Panc1 (cell line): Measurements from ENCODE around the gene SHC1. TPM values are rescaled to one million over a fixed set of nuclear protein-coding genes. Genes with fewer than 3 reads are reported as not detected.

ENCODE experiments used
- ATAC-seq: fragments of 200-7000 bp; cut with Tn5 transposase; 2 replicates; pipeline ENCODE4 v1.9.1; 2020; ENCODE audit warnings: mild to moderate bottlenecking, moderate library complexity
- BruUV-seq: library from RNA; stranded (reverse); fragments of 400-500 nt; replicated peaks from 2 replicates; lab custom pipeline; 2021; lab: Mats Ljungman, UMichigan
- CTCF ChIA-PET: fragments of 300-600 bp; sonication (Branson Sonifier 250); formaldehyde crosslinking; loops from one replicate; lab custom pipeline; 2022; ENCODE audit warnings: antibody characterized with exemption; lab: Charles Lee
- POLR2A ChIA-PET: fragments of 300-600 bp; sonication (Branson Sonifier 250); formaldehyde crosslinking; loops from one replicate; lab custom pipeline; 2022; ENCODE audit warnings: antibody characterized with exemption; lab: Charles Lee
- DNase-seq: peaks from one replicate; pipeline ENCODE4 v3.0.0-alpha.2; 2010; ENCODE audit warnings: low read depth, low spot score
- H3K27ac ChIP-seq: 2 replicates; pipeline ENCODE4 v1.5.1; 2011; ENCODE audit warnings: mild to moderate bottlenecking, low read length, inconsistent platforms
- H3K27me3 ChIP-seq: fragments of 200-500 bp; sonication (Bioruptor generic); 2 replicates; pipeline ENCODE4 v1.6.0; 2014; ENCODE audit warnings: low read length, inconsistent platforms; ENCODE audit not compliant: control insufficient read depth, insufficient read depth
- H3K36me3 ChIP-seq: fragments of 200-500 bp; sonication (Bioruptor generic); 2 replicates; pipeline ENCODE4 v1.5.1; 2014; ENCODE audit warnings: inconsistent platforms, mild to moderate bottlenecking, low read length, moderate library complexity; ENCODE audit not compliant: control insufficient read depth, insufficient read depth
- H3K4me1 ChIP-seq: 2 replicates; pipeline ENCODE4 v1.5.1; 2011; ENCODE audit warnings: inconsistent platforms, mild to moderate bottlenecking, low read length, moderate library complexity; ENCODE audit not compliant: control insufficient read depth, insufficient read depth
- H3K4me3 ChIP-seq, 2 experiments: 2 replicates each; pipeline ENCODE4 v1.5.1; 2011 to 2012; ENCODE audit warnings: low read depth in 2 of 2, low read length in 2 of 2, mild to moderate bottlenecking in 2 of 2, inconsistent platforms in 1 of 2, moderate library complexity in 1 of 2
- H3K9me3 ChIP-seq: fragments of 200-500 bp; sonication (Bioruptor generic); 2 replicates; pipeline ENCODE4 v1.5.1; 2014; ENCODE audit warnings: low read depth, mild to moderate bottlenecking, inconsistent platforms, low read length, moderate library complexity; ENCODE audit not compliant: control insufficient read depth, insufficient read depth
- CTCF ChIP-seq: fragments of 450-650 bp; IDR thresholded peaks from 2 replicates; pipeline ENCODE4 v1.5.1; 2017; ENCODE audit warnings: mild to moderate bottlenecking
- POLR2AphosphoS5 ChIP-seq: IDR thresholded peaks from 2 replicates; pipeline ENCODE4 v1.6.1; 2012; ENCODE audit warnings: mild to moderate bottlenecking, low read depth, low read length, moderate library complexity
- REST ChIP-seq, 2 experiments: IDR thresholded peaks; 2 replicates each; pipeline ENCODE4 v1.6.1; 2011 to 2012; ENCODE audit warnings: low read depth in 2 of 2, control low read depth in 1 of 2, low read length in 1 of 2, mild to moderate bottlenecking in 1 of 2, moderate library complexity in 1 of 2; ENCODE audit not compliant: insufficient read depth in 1 of 2
- SIN3A ChIP-seq: IDR thresholded peaks from 2 replicates; pipeline ENCODE4 v1.6.1; 2012; ENCODE audit warnings: low read depth, mild to moderate bottlenecking, low read length, moderate library complexity, borderline replicate concordance; ENCODE audit not compliant: insufficient read depth
- TCF7L2 ChIP-seq: IDR thresholded peaks from 2 replicates; pipeline ENCODE4 v1.6.1; 2011; ENCODE audit warnings: mild to moderate bottlenecking, low read depth, low read length, inconsistent platforms
- in situ Hi-C: cut with HindIII; loops from 2 replicates; pipeline ENCODE4 v1.10.0; 2016; ENCODE audit warnings: low sequenced_read_pairs, low pct_unique_long_range_greater_than_20kb
- intact Hi-C: fragments of 100-400 bp; cut with micrococcal nuclease; formaldehyde crosslinking; loops from one replicate; pipeline ENCODE4 v1.10.0; 2022; ENCODE audit not compliant: unreplicated experiment
- total RNA-seq: library from RNA; stranded (reverse); gene quantifications from one replicate; pipeline ENCODE4 v1.2.1, GENCODE V29; 2021; ENCODE audit not compliant: unreplicated experiment

SHC1 gene
- total RNA-seq, 1 experiment from 2014 or later = 373 TPM

- Histone ChIP-seq H3K9me3 (no peaks in the 10 kb centered on the region), H3K27ac (no peak overlapping the region), H3K4me3 (no peak overlapping the region), H3K27me3 (no peaks in the 10 kb centered on the region), H3K36me3 (0 out of 2 replicates have a peak, but pooled peaks cover 2% of the 10 kb centered on the region), H3K4me1 (peaks cover 54% of the 10 kb centered on the region)
- DNase-seq = no peak
- in situ Hi-C loops (no loop called here), intact Hi-C loops (no loop called here)
- no TSS peak for BruUV-seq
- no peak for ATAC-seq
- ChIA-PET CTCF (interaction anchor here (0.7 kb wide), 1 partner anchor 75 kb away, joined by 3 read pairs; no protein-coding TSS in a partner anchor), POLR2A (interaction anchor here (0.6 kb wide), 1 partner anchor 56 kb away, joined by 8 read pairs; no protein-coding TSS in a partner anchor)
- TF ChIP-seq TCF7L2 (no peak), CTCF (no peak), POLR2AphosphoS5 (no peak), SIN3A (no peak), REST (IDR thresholded peaks at IDR 0.05; ENCODE audit: insufficient read depth in 1 of 2, low read depth in 2 of 2, low read length in 1 of 2) (no peak)
Measured at GRCh38 chr1:155008015-155008941, 37.7 kb upstream of the SHC1 start.

- no TSS peak for BruUV-seq
- in situ Hi-C loops = no loop called here
- H3K4me1 ChIP-seq = peaks cover 45% of the 10 kb centered on the region
Measured at GRCh38 chr1:155007251-155007828, 36.8 kb upstream of the SHC1 start.

More at GRCh38 chr1:155007251-155007828, 36.8 kb upstream of the SHC1 start:
- H3K36me3 ChIP-seq = peaks cover 5% of the 10 kb centered on the region; the same call in 1 of the 2 replicates
- H3K27me3 ChIP-seq = no peaks in the 10 kb centered on the region
- CTCF ChIA-PET = interaction anchor here (0.6 to 0.7 kb wide), 2 partner anchors 31 to 74 kb away, joined by 3 read pairs; no protein-coding TSS in a partner anchor
- DNase-seq (no peak), ATAC-seq (no peak)
- intact Hi-C loops = no loop called here
- TF ChIP-seq SIN3A (no peak), POLR2AphosphoS5 (no peak), TCF7L2 (no peak), REST (IDR thresholded peaks at IDR 0.05; ENCODE audit: insufficient read depth in 1 of 2, low read depth in 2 of 2, low read length in 1 of 2) (no peak), CTCF (no peak)
- no peaks in the 10 kb centered on the region for H3K9me3 ChIP-seq
- no peak overlapping the region for H3K4me3 ChIP-seq
- POLR2A ChIA-PET = interaction anchor here (0.7 kb wide), 1 partner anchor 15 kb away, joined by 3 read pairs; no protein-coding TSS in a partner anchor
- H3K27ac ChIP-seq = no peak overlapping the region
